Activated CD8-positive, alpha-beta T cell treated with anti-CD3 and anti-CD28 coated beads for 36 hours (primary cell): Measurements from ENCODE around the gene IL2RA. TPM values are rescaled to one million over a fixed set of nuclear protein-coding genes. Genes with fewer than 3 reads are reported as not detected.

Experiments
- ATAC-seq: fragments of 200-7000 bp; cut with Tn5 transposase; one replicate; pipeline ENCODE4 v1.10.0; 2021; ENCODE audit warnings: mild to moderate bottlenecking, moderate library complexity
- CTCF ChIA-PET: fragments of 350-600 bp; sonication (Branson Sonifier 250); formaldehyde crosslinking; loops from one replicate; lab custom pipeline; 2021; ENCODE audit warnings: antibody characterized with exemption; lab: Charles Lee
- POLR2A ChIA-PET: fragments of 350-600 bp; sonication (Branson Sonifier 250); formaldehyde crosslinking; loops from one replicate; lab custom pipeline; 2021; ENCODE audit warnings: antibody characterized with exemption; lab: Charles Lee
- DNase-seq: peaks from one replicate; pipeline ENCODE4 v3.0.0-alpha.2; 2020
- H3K27ac Mint-ChIP-seq: one replicate; pipeline ENCODE4 v1.8.0; 2021; ENCODE audit warnings: mild to moderate bottlenecking, mixed read lengths
- H3K27me3 Mint-ChIP-seq: one replicate; pipeline ENCODE4 v1.8.0; 2021; ENCODE audit warnings: mixed read lengths
- H3K36me3 Mint-ChIP-seq: one replicate; pipeline ENCODE4 v1.8.0; 2021; ENCODE audit warnings: low read depth, mixed read lengths
- H3K4me1 Mint-ChIP-seq: one replicate; pipeline ENCODE4 v1.8.0; 2021; ENCODE audit warnings: low read depth, mixed read lengths
- H3K4me3 Mint-ChIP-seq: one replicate; pipeline ENCODE4 v1.8.0; 2021; ENCODE audit warnings: mild to moderate bottlenecking, moderate library complexity, mixed read lengths
- H3K9me3 Mint-ChIP-seq: one replicate; pipeline ENCODE4 v1.8.0; 2021; ENCODE audit warnings: mixed read lengths
- CTCF ChIP-seq: fragments of 200-600 bp; IDR thresholded peaks from one replicate; pipeline ENCODE4 v1.8.0; 2022; ENCODE audit warnings: antibody characterized with exemption, mild to moderate bottlenecking
- intact Hi-C: fragments of 100-400 bp; cut with micrococcal nuclease; formaldehyde crosslinking; loops from one replicate; pipeline ENCODE4 v1.10.0; 2022
- total RNA-seq, 2 experiments: library from RNA; stranded (reverse); gene quantifications; one replicate each; pipeline ENCODE4 v1.2.3, GENCODE V29; 2021

IL2RA gene
- total RNA-seq, 2 experiments from 2014 or later = 868 to 874 TPM

- intact Hi-C loops = loop anchor here (1.0 to 2.0 kb wide), 2 partner anchors 10 to 22 kb away; partner anchors contain the start of gene IL2RA
- H3K4me1 Mint-ChIP-seq = peaks cover 78% of the 10 kb centered on the region
- ChIA-PET POLR2A (interaction anchor here (0.8 to 29.2 kb wide), 5 partner anchors 8 to 22 kb away, joined by 3 to 846 read pairs (median 69); partner anchors contain the start of gene IL2RA), CTCF (interaction anchor here (0.8 to 6.1 kb wide), 8 partner anchors 9 to 27 kb away, joined by 3 to 59 read pairs (median 7); no protein-coding TSS in a partner anchor)
- peaks cover 1% of the 10 kb centered on the region for H3K27me3 Mint-ChIP-seq
- H3K27ac Mint-ChIP-seq = peak overlapping the region; percentile 97
- peak overlapping the region; percentile 54 for H3K4me3 Mint-ChIP-seq
- peak; percentile 62 for ATAC-seq
- H3K9me3 Mint-ChIP-seq = peaks cover 2% of the 10 kb centered on the region
- DNase-seq = peak; percentile 76
- TF ChIP-seq CTCF = no peak
- peaks cover 11% of the 10 kb centered on the region for H3K36me3 Mint-ChIP-seq
Observed at GRCh38 chr10:6072215-6072934, 10.2 kb upstream of the IL2RA start.

- H3K9me3 Mint-ChIP-seq = peaks cover 2% of the 10 kb centered on the region
- POLR2A ChIA-PET = interaction anchor here (0.5 to 29.2 kb wide), 9 partner anchors 7 to 498 kb away, joined by 3 to 846 read pairs (median 8); partner anchors contain the start of gene IL2RA
- H3K4me3 Mint-ChIP-seq = peak overlapping the region; percentile 77
- TF ChIP-seq CTCF = no peak
- intact Hi-C loops = loop anchor here (1.0 to 2.0 kb wide), 2 partner anchors 9 to 21 kb away; partner anchors contain the start of gene IL2RA
- H3K36me3 Mint-ChIP-seq = peaks cover 11% of the 10 kb centered on the region
- no peaks in the 10 kb centered on the region for H3K27me3 Mint-ChIP-seq
- H3K4me1 Mint-ChIP-seq = peaks cover 85% of the 10 kb centered on the region
- ATAC-seq (no peak), DNase-seq (no peak)
- H3K27ac Mint-ChIP-seq = peak overlapping the region; percentile 97
- CTCF ChIA-PET = interaction anchor here (0.8 to 6.1 kb wide), 7 partner anchors 10 to 26 kb away, joined by 3 to 59 read pairs (median 7); no protein-coding TSS in a partner anchor
Observed at GRCh38 chr10:6071181-6072175, 9.3 kb upstream of the IL2RA start.

- H3K9me3 Mint-ChIP-seq = peaks cover 2% of the 10 kb centered on the region
- H3K27ac Mint-ChIP-seq = peak overlapping the region; percentile 97
- ChIA-PET CTCF (interaction anchor here (1.5 to 6.1 kb wide), 3 partner anchors 13 to 331 kb away, joined by 3 to 59 read pairs (median 38); no protein-coding TSS in a partner anchor), POLR2A (interaction anchor here (0.5 to 29.2 kb wide), 8 partner anchors 9 to 498 kb away, joined by 3 to 846 read pairs (median 20); partner anchors contain the start of gene IL2RA)
- H3K27me3 Mint-ChIP-seq = no peaks in the 10 kb centered on the region
- peaks cover 11% of the 10 kb centered on the region for H3K36me3 Mint-ChIP-seq
- peak overlapping the region; percentile 77 for H3K4me3 Mint-ChIP-seq
- ATAC-seq = peak; percentile 35
- intact Hi-C loops = no loop called here
- no peak for TF ChIP-seq CTCF
- H3K4me1 Mint-ChIP-seq = peaks cover 93% of the 10 kb centered on the region
- DNase-seq = peak; percentile 94
Observed at GRCh38 chr10:6070660-6071059, 8.5 kb upstream of the IL2RA start.

- peak; percentile 75 for DNase-seq
Observed at GRCh38 chr10:6069081-6069931, 7.1 kb upstream of the IL2RA start.

More at GRCh38 chr10:6069081-6069931, 7.1 kb upstream of the IL2RA start:
- Mint-ChIP-seq H3K27me3 (no peaks in the 10 kb centered on the region), H3K4me3 (peak overlapping the region; percentile 77), H3K9me3 (peaks cover 2% of the 10 kb centered on the region), H3K4me1 (peaks cover 95% of the 10 kb centered on the region), H3K27ac (peak overlapping the region; percentile 97), H3K36me3 (peaks cover 10% of the 10 kb centered on the region)
- ChIA-PET CTCF (interaction anchor here (0.5 to 6.1 kb wide), 11 partner anchors 12 to 438 kb away, joined by 3 to 44 read pairs (median 5); no protein-coding TSS in a partner anchor), POLR2A (interaction anchor here (0.8 to 29.2 kb wide), 10 partner anchors 8 to 133 kb away, joined by 3 to 846 read pairs (median 7); partner anchors contain the start of genes IL2RA and PFKFB3)
- peak; percentile 29 for ATAC-seq
- intact Hi-C loops = loop anchor here (1.0 to 2.0 kb wide), 2 partner anchors 10 to 15 kb away; no protein-coding TSS in a partner anchor
- TF ChIP-seq CTCF = no peak
